T-cell (primary cell): ENCODE data around the gene SNAPC2. TPM values are rescaled to one million over a fixed set of nuclear protein-coding genes. Genes with fewer than 3 reads are reported as not detected.

Experiments
- ATAC-seq, 4 experiments: fragments of 200-7000 bp in 3 of 4; fragments of 150-1000 bp in 1 of 4; cut with Tn5 transposase; replicated peaks in 1 of 4; 1 replicate in 3 of 4; 2 replicates in 1 of 4; pipeline ENCODE4 v1.10.0; 2021; ENCODE audit warnings: moderate library complexity in 3 of 4, mild to moderate bottlenecking in 2 of 4, moderate number of reproducible peaks in 1 of 4
- CTCF ChIA-PET, 2 donors: fragments of 300-600 bp; sonication (Branson Sonifier 250); formaldehyde crosslinking; loops; one replicate each; lab custom pipeline; 2022; ENCODE audit warnings: antibody characterized with exemption in 2 of 2; lab: Charles Lee
- POLR2A ChIA-PET, 2 donors: fragments of 300-600 bp; sonication (Branson Sonifier 250); formaldehyde crosslinking; loops; one replicate each; lab custom pipeline; 2022; ENCODE audit warnings: antibody characterized with exemption in 2 of 2; lab: Charles Lee
- DNase-seq, 35 experiments: peaks; one replicate each; pipeline versions ENCODE4 v3.0.0 to v3.0.0-alpha.2; 2013 to 2023
- H3K27ac ChIP-seq: one replicate; pipeline ENCODE4 v1.5.1; 2013; ENCODE audit warnings: low read length
- H3K27me3 ChIP-seq, 2 experiments: replicated peaks in 1 of 2; 1 replicate in 1 of 2; 2 replicates in 1 of 2; pipeline versions ENCODE4 v1.6.1 to v1.7.0; 2013; ENCODE audit warnings: low read length in 1 of 2, mixed read lengths in 1 of 2; ENCODE audit not compliant: control insufficient read depth in 2 of 2, insufficient read depth in 2 of 2; ENCODE audit errors: extremely low read depth in 1 of 2
- H3K36me3 ChIP-seq, 2 donors: 1 replicate in 1 of 2; 2 replicates in 1 of 2; pipeline versions ENCODE4 v1.6.1 to v1.7.0; 2013; ENCODE audit warnings: low read length in 1 of 2; ENCODE audit not compliant: control insufficient read depth in 2 of 2, insufficient read depth in 1 of 2; ENCODE audit errors: extremely low read depth in 1 of 2
- H3K4me1 ChIP-seq, 2 experiments: 1 replicate in 1 of 2; 2 replicates in 1 of 2; pipeline versions ENCODE4 v1.6.1 to v1.7.0; 2013; ENCODE audit warnings: low read length in 2 of 2, mixed read lengths in 1 of 2; ENCODE audit not compliant: insufficient read depth in 2 of 2, control insufficient read depth in 1 of 2; ENCODE audit errors: extremely low read depth in 1 of 2
- H3K4me3 ChIP-seq, 2 donors: 1 replicate in 1 of 2; 2 replicates in 1 of 2; pipeline versions ENCODE4 v1.5.1 to v1.7.0; 2013; ENCODE audit warnings: mild to moderate bottlenecking in 2 of 2, low read length in 1 of 2, moderate library complexity in 1 of 2; ENCODE audit not compliant: control insufficient read depth in 1 of 2; ENCODE audit errors: extremely low read depth in 1 of 2
- H3K9me3 ChIP-seq: 2 replicates; pipeline ENCODE4 v1.7.0; 2013
- H3K27ac Mint-ChIP-seq, 2 donors: one replicate each; pipeline ENCODE4 v1.8.0; 2020 to 2021; ENCODE audit warnings: mild to moderate bottlenecking in 2 of 2, mixed read lengths in 2 of 2
- H3K27me3 Mint-ChIP-seq, 2 donors: one replicate each; pipeline ENCODE4 v1.8.0; 2021 to 2022; ENCODE audit warnings: mixed read lengths in 2 of 2
- H3K36me3 Mint-ChIP-seq: one replicate; pipeline ENCODE4 v1.8.0; 2021; ENCODE audit warnings: mixed read lengths
- H3K4me1 Mint-ChIP-seq, 3 donors: one replicate each; pipeline ENCODE4 v1.8.0; 2020 to 2022; ENCODE audit warnings: mixed read lengths in 3 of 3, mild to moderate bottlenecking in 1 of 3
- H3K4me3 Mint-ChIP-seq, 3 donors: one replicate each; pipeline ENCODE4 v1.8.0; 2020 to 2022; ENCODE audit warnings: mild to moderate bottlenecking in 3 of 3, mixed read lengths in 3 of 3, moderate library complexity in 3 of 3
- H3K9me3 Mint-ChIP-seq, 3 donors: one replicate each; pipeline ENCODE4 v1.8.0; 2020 to 2022; ENCODE audit warnings: mixed read lengths in 3 of 3
- WGBS: methylation state at CpG from one replicate; pipeline ENCODE4 v1.1.5; 2013; ENCODE audit warnings: missing lambda C conversion rate; ENCODE audit not compliant: insufficient coverage; 5-methylcytosine and 5-hydroxymethylcytosine counted together
- total RNA-seq, 35 experiments: library from RNA in 6 of 35; stranded (reverse) in 6 of 35; fragments of 120-200 nt in 1 of 35; gene quantifications; one replicate each; pipeline versions ENCODE4 v1.2.1 to v1.2.4 and lab custom pipeline; 2013 to 2026

The SNAPC2 gene
- total RNA-seq, 5 donors from 2014 or later (not counting 1 experiment from before 2014, with no cell fraction given) = 9.0 to 22.9 (median 18.6) TPM

- ChIA-PET POLR2A (no interaction called here), CTCF (no interaction called here)
- peaks cover 0 to 3% (median under 1%) of the 10 kb centered on the region in 3 donors for H3K4me1 Mint-ChIP-seq
- H3K9me3 Mint-ChIP-seq = no peaks in the 10 kb centered on the region
- no peak overlapping the region for H3K27ac Mint-ChIP-seq
- Histone ChIP-seq H3K4me3 (no peak overlapping the region), H3K27me3 (peaks cover 0 to 10% of the 10 kb centered on the region in 2 experiments), H3K4me1 (peaks cover 1 to 2% of the 10 kb centered on the region in 2 experiments), H3K9me3 (no peaks in the 10 kb centered on the region), H3K27ac (no peak overlapping the region), H3K36me3 (no peaks in the 10 kb centered on the region)
- H3K4me3 Mint-ChIP-seq = no peak overlapping the region
- DNase-seq = no peak
- WGBS = 96% methylated on average over 9 of the region's 19 CpGs
- peaks cover 0 to 3% of the 10 kb centered on the region in 2 donors for H3K27me3 Mint-ChIP-seq
- ATAC-seq = no peak
- no peaks in the 10 kb centered on the region for H3K36me3 Mint-ChIP-seq
Measured at GRCh38 chr19:7879836-7880235, 40.3 kb upstream of the SNAPC2 start.

GRCh38 chr19:7881910-7882309, 38.2 kb upstream of the SNAPC2 start:
- H3K9me3 Mint-ChIP-seq = no peaks in the 10 kb centered on the region
- POLR2A ChIA-PET = no interaction called here

GRCh38 chr19:7883105-7883504, 37.0 kb upstream of the SNAPC2 start:
- no peak for ATAC-seq
- H3K9me3 ChIP-seq = no peaks in the 10 kb centered on the region
- CTCF ChIA-PET = interaction anchor here (0.6 to 0.7 kb wide), 2 partner anchors 14 to 21 kb away, joined by 3 to 4 read pairs; no protein-coding TSS in a partner anchor

More at GRCh38 chr19:7881910-7882309, 38.2 kb upstream of the SNAPC2 start:
- H3K27me3 ChIP-seq = peaks cover 0 to 15% of the 10 kb centered on the region in 2 experiments
- H3K9me3 ChIP-seq = no peaks in the 10 kb centered on the region
- Mint-ChIP-seq H3K36me3 (no peaks in the 10 kb centered on the region), H3K4me3 (no peak overlapping the region), H3K4me1 (no peaks in the 10 kb centered on the region), H3K27me3 (peaks cover 0 to 4% of the 10 kb centered on the region in 2 donors), H3K27ac (no peak overlapping the region)
- ATAC-seq = no peak
- WGBS = 87% methylated on average over 1 of the region's 3 CpGs
- H3K27ac ChIP-seq = no peak overlapping the region
- CTCF ChIA-PET = interaction anchor here in 1 of 2 donors (0.7 kb wide), 1 partner anchor 21 kb away, joined by 5 read pairs; no protein-coding TSS in a partner anchor
- H3K4me1 ChIP-seq = no peaks in the 10 kb centered on the region
- H3K36me3 ChIP-seq = no peaks in the 10 kb centered on the region
- H3K4me3 ChIP-seq = no peak overlapping the region
- no peak for DNase-seq

GRCh38 chr19:7883796-7884570, 36.2 kb upstream of the SNAPC2 start:
- Mint-ChIP-seq H3K27ac (no peak overlapping the region), H3K4me3 (no peak overlapping the region), H3K9me3 (no peaks in the 10 kb centered on the region), H3K27me3 (peaks cover 0 to 15% of the 10 kb centered on the region in 2 donors), H3K36me3 (no peaks in the 10 kb centered on the region), H3K4me1 (peaks cover 0 to 3% (median 0%) of the 10 kb centered on the region in 3 donors)
- ChIA-PET POLR2A (interaction anchor here in 1 of 2 donors (0.6 kb wide), 1 partner anchor 51 kb away, joined by 3 read pairs; no protein-coding TSS in a partner anchor), CTCF (interaction anchor here in 1 of 2 donors (0.6 kb wide), 1 partner anchor 14 kb away, joined by 3 read pairs; no protein-coding TSS in a partner anchor)
- no CpG with 5 or more reads among the region's 2 CpGs for WGBS
- DNase-seq (no peak), ATAC-seq (no peak)
- no peaks in the 10 kb centered on the region for H3K36me3 ChIP-seq
- H3K4me1 ChIP-seq = peaks cover 2 to 6% of the 10 kb centered on the region in 2 experiments
- peaks cover 2 to 34% of the 10 kb centered on the region in 2 experiments for H3K27me3 ChIP-seq
- H3K27ac ChIP-seq = no peak overlapping the region
- no peak overlapping the region for H3K4me3 ChIP-seq
- no peaks in the 10 kb centered on the region for H3K9me3 ChIP-seq

More at GRCh38 chr19:7883105-7883504, 37.0 kb upstream of the SNAPC2 start:
- no peaks in the 10 kb centered on the region for H3K9me3 Mint-ChIP-seq
- peaks cover 0 to 11% of the 10 kb centered on the region in 2 donors for H3K27me3 Mint-ChIP-seq
- Histone ChIP-seq H3K27me3 (peaks cover 0 to 25% of the 10 kb centered on the region in 2 experiments), H3K4me3 (no peak overlapping the region), H3K4me1 (peaks cover 0 to 2% of the 10 kb centered on the region in 2 experiments), H3K36me3 (no peaks in the 10 kb centered on the region), H3K27ac (no peak overlapping the region)
- 100% methylated on average over 2 of the region's 4 CpGs for WGBS
- H3K4me1 Mint-ChIP-seq = no peaks in the 10 kb centered on the region
- no peak overlapping the region for H3K27ac Mint-ChIP-seq
- H3K36me3 Mint-ChIP-seq = no peaks in the 10 kb centered on the region
- POLR2A ChIA-PET = no interaction called here
- no peak overlapping the region for H3K4me3 Mint-ChIP-seq
- DNase-seq = no peak

- H3K36me3 ChIP-seq = no peaks in the 10 kb centered on the region
- no peak overlapping the region for H3K27ac Mint-ChIP-seq
- H3K9me3 ChIP-seq = no peaks in the 10 kb centered on the region
- ATAC-seq = no peak
- no peak for DNase-seq
- WGBS = 79% methylated on average over 3 of the region's 8 CpGs
- H3K4me3 Mint-ChIP-seq = no peak overlapping the region
- ChIA-PET CTCF (no interaction called here), POLR2A (no interaction called here)
- no peak overlapping the region for H3K27ac ChIP-seq
- H3K4me1 ChIP-seq = peaks cover 2 to 6% of the 10 kb centered on the region in 2 experiments
- H3K36me3 Mint-ChIP-seq = no peaks in the 10 kb centered on the region
- H3K4me1 Mint-ChIP-seq = peaks cover 0 to 3% (median 0%) of the 10 kb centered on the region in 3 donors
- H3K27me3 ChIP-seq = peaks cover 2 to 38% of the 10 kb centered on the region in 2 experiments
- H3K4me3 ChIP-seq = no peak overlapping the region
- H3K9me3 Mint-ChIP-seq = no peaks in the 10 kb centered on the region
- peaks cover 0 to 19% of the 10 kb centered on the region in 2 donors for H3K27me3 Mint-ChIP-seq
Measured at GRCh38 chr19:7885818-7886217, 34.3 kb upstream of the SNAPC2 start.

GRCh38 chr19:7887408-7888144, 32.6 kb upstream of the SNAPC2 start:
- CTCF ChIA-PET = interaction anchor here in 1 of 2 donors (0.6 kb wide), 1 partner anchor 25 kb away, joined by 4 read pairs; no protein-coding TSS in a partner anchor
- 66% methylated on average over 7 of the region's 16 CpGs for WGBS
- Mint-ChIP-seq H3K4me1 (peaks cover 0 to 3% (median 0%) of the 10 kb centered on the region in 3 donors), H3K27me3 (peaks cover 0 to 25% of the 10 kb centered on the region in 2 donors), H3K4me3 (no peak overlapping the region), H3K27ac (no peak overlapping the region), H3K36me3 (no peaks in the 10 kb centered on the region), H3K9me3 (no peaks in the 10 kb centered on the region)
- ATAC-seq (no peak), DNase-seq (no peak)
- Histone ChIP-seq H3K4me3 (no peak overlapping the region), H3K4me1 (peaks cover 2 to 6% of the 10 kb centered on the region in 2 experiments), H3K36me3 (no peaks in the 10 kb centered on the region), H3K27ac (no peak overlapping the region), H3K27me3 (peaks cover 4 to 48% of the 10 kb centered on the region in 2 experiments), H3K9me3 (no peaks in the 10 kb centered on the region)
- POLR2A ChIA-PET = interaction anchor here in 1 of 2 donors (0.6 kb wide), 1 partner anchor 19 kb away, joined by 5 read pairs; no protein-coding TSS in a partner anchor
